Measurements from ENCODE around the gene KCNRG.

DNA sequence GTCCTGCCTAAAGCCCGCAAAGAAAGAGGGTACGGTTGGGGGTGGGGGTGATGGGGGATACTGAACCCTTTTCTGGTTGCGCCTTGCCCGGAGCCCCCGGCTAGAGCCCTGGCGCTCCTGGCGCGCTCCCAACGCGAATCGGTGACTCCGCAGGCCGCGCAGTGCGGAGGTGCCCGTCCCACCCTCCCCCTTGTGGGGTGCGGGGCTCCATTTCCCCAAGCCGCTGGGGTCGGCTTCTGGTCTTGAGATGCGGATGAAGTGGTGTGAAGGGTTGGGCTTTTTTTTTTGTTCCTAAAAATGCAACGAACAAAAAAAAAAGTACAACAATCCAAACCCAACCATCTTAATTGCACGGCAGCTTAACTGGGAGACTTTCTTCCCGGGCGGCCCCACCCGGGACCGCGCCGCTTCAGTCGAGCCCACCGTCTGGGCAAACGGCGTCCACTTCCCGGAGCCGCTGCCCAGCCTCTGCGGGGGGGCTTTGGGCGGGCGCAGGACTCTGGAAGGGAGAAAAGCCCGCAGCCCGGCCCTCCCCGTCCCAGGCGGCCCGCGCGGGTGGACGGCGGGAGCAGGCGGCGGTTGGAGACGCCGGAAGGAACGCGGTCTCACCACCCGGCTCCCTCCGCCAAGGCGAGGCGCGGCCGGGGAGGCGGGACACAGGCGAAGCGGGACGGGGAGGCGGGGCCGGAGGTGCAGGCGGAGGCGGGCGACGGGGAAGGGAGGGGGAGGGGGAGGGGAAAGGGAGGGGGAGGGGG is 18.9 kb upstream of the KCNRG start:
- TF ChIP-seq, protein P1, sequence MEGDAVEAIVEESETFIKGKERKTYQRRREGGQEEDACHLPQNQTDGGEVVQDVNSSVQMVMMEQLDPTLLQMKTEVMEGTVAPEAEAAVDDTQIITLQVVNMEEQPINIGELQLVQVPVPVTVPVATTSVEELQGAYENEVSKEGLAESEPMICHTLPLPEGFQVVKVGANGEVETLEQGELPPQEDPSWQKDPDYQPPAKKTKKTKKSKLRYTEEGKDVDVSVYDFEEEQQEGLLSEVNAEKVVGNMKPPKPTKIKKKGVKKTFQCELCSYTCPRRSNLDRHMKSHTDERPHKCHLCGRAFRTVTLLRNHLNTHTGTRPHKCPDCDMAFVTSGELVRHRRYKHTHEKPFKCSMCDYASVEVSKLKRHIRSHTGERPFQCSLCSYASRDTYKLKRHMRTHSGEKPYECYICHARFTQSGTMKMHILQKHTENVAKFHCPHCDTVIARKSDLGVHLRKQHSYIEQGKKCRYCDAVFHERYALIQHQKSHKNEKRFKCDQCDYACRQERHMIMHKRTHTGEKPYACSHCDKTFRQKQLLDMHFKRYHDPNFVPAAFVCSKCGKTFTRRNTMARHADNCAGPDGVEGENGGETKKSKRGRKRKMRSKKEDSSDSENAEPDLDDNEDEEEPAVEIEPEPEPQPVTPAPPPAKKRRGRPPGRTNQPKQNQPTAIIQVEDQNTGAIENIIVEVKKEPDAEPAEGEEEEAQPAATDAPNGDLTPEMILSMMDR (IDR thresholded peaks at IDR 0.05) = no peak
- TF ChIP-seq POLR2A (IDR thresholded peaks at IDR 0.05) = no peak

Measured in lower leg skin (tissue), 3 donors.